Smooth muscle cell (in vitro differentiated cells): Measurements from ENCODE around the gene PADI4. TPM values are rescaled to one million over a fixed set of nuclear protein-coding genes. Genes with fewer than 3 reads are reported as not detected.

Experiments used
- DNase-seq: peaks from one replicate; lab custom pipeline; 2025; ENCODE audit not compliant: unreplicated experiment; lab: John Stamatoyannopoulos, UW
- H2AFZ ChIP-seq: fragments of 200-600 bp; sonication (generic); 2 replicates; pipeline ENCODE4 v1.6.0; 2016; ENCODE audit warnings: antibody characterized with exemption, low read depth, mild to moderate bottlenecking
- H3F3A ChIP-seq: fragments of 200-600 bp; sonication (generic); 2 replicates; pipeline ENCODE4 v1.6.0; 2017; ENCODE audit warnings: antibody characterized with exemption, low read depth
- H3K27ac ChIP-seq: fragments of 200-600 bp; sonication (generic); 2 replicates; pipeline ENCODE4 v1.5.1; 2016; ENCODE audit warnings: low read depth, mild to moderate bottlenecking
- H3K27me3 ChIP-seq: fragments of 200-600 bp; sonication (generic); 2 replicates; pipeline ENCODE4 v1.6.1; 2016; ENCODE audit warnings: low read depth, mild to moderate bottlenecking
- H3K36me3 ChIP-seq: fragments of 200-600 bp; sonication (generic); 2 replicates; pipeline ENCODE4 v1.5.1; 2016; ENCODE audit warnings: low read depth
- H3K4me1 ChIP-seq: fragments of 200-600 bp; sonication (generic); 2 replicates; pipeline ENCODE4 v1.5.1; 2016; ENCODE audit warnings: low read depth
- H3K4me2 ChIP-seq: fragments of 200-600 bp; sonication (generic); 2 replicates; pipeline ENCODE4 v1.6.0; 2016; ENCODE audit warnings: mild to moderate bottlenecking
- H3K4me3 ChIP-seq: fragments of 200-600 bp; sonication (generic); 2 replicates; pipeline ENCODE4 v1.5.1; 2016; ENCODE audit warnings: mild to moderate bottlenecking
- H3K79me2 ChIP-seq: fragments of 200-600 bp; sonication (generic); 2 replicates; pipeline ENCODE4 v1.6.0; 2016; ENCODE audit warnings: low read depth, mild to moderate bottlenecking
- H3K9ac ChIP-seq: fragments of 200-600 bp; sonication (generic); 2 replicates; pipeline ENCODE4 v1.6.0; 2016; ENCODE audit warnings: low read depth
- H3K9me3 ChIP-seq: fragments of 200-600 bp; sonication (generic); replicated peaks from 2 replicates; pipeline ENCODE4 v1.5.1; 2016; ENCODE audit warnings: low read depth
- H4K20me1 ChIP-seq: fragments of 200-600 bp; sonication (generic); 2 replicates; pipeline ENCODE4 v1.6.0; 2016; ENCODE audit warnings: low read depth
- CTCF ChIP-seq: fragments of 200-600 bp; sonication (generic); IDR thresholded peaks from 2 replicates; pipeline ENCODE4 v1.5.1; 2017; ENCODE audit warnings: borderline replicate concordance, mild to moderate bottlenecking, antibody characterized with exemption; ENCODE audit not compliant: insufficient read depth, poor library complexity, severe bottlenecking
- WGBS: methylation state at CpG from one replicate; pipeline ENCODE4 v1.1.7; 2016; ENCODE audit warnings: low lambda C conversion rate; 5-methylcytosine and 5-hydroxymethylcytosine counted together
- polyA plus RNA-seq: library from polyadenylated mRNA; unstranded; fragments of >200 nt; fragmentation: Nextera tagmentation; extraction: Ambion mirVana; gene quantifications from 2 replicates; pipeline ENCODE4 v1.2.1, GENCODE V29; 2016
- total RNA-seq: library from RNA; depleted of rRNA; stranded (reverse); fragments of >200 nt; gene quantifications from 2 replicates; pipeline ENCODE4 v1.2.3, GENCODE V29; 2014

PADI4 gene
- total and polyA plus RNA-seq, 2 experiments from 2014 or later: not detected

DNA sequence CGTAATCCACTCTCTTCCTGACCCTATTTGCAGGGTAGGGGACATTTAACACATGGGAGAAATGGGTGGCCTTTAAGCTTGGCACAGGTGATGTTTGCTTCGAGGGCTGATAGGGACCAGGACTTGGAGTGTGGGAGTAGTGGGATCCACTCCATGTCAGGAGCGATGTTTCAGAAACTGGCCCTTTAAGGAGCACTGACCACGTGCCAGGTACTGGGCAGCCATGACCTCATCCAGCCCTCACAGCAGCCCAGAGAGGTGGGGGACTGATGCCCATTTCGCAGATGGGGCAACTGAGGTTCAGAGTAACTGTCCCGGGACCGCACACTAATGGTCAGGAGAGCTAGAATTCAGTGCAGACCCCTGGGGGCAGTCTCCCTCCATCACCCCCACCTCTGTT, 47.7 kb upstream of the PADI4 start:
- H3K4me1 ChIP-seq: no peaks in the 10 kb centered on the region
- no peak overlapping the region for H3K4me2 ChIP-seq
- H3K36me3 ChIP-seq: no peaks in the 10 kb centered on the region
- no peaks in the 10 kb centered on the region for H4K20me1 ChIP-seq
- H3K9ac ChIP-seq: no peak overlapping the region
- H3K27ac ChIP-seq: no peak overlapping the region
- H3K4me3 ChIP-seq: no peak overlapping the region
- H3K9me3 ChIP-seq: no peaks in the 10 kb centered on the region
- DNase-seq: no peak
- no peaks in the 10 kb centered on the region for H3F3A ChIP-seq
- 97% methylated on average over 7 of the region's 7 CpGs for WGBS
- TF ChIP-seq CTCF: no peak
- H3K27me3 ChIP-seq: peaks cover 3% of the 10 kb centered on the region
- H3K79me2 ChIP-seq: no peaks in the 10 kb centered on the region
- no peak overlapping the region for H2AFZ ChIP-seq

GRCh38 chr1:17260738-17261137, 47.3 kb upstream of the PADI4 start:
- H3K4me1 ChIP-seq: no peaks in the 10 kb centered on the region
- H3K27me3 ChIP-seq: peaks cover 3% of the 10 kb centered on the region
- no peaks in the 10 kb centered on the region for H3K9me3 ChIP-seq
- H3K36me3 ChIP-seq: no peaks in the 10 kb centered on the region
- no peaks in the 10 kb centered on the region for H3F3A ChIP-seq
- no peaks in the 10 kb centered on the region for H3K79me2 ChIP-seq
- H3K9ac ChIP-seq: no peak overlapping the region
- no peak for DNase-seq
- no peak overlapping the region for H3K4me2 ChIP-seq
- no peak overlapping the region for H3K27ac ChIP-seq
- TF ChIP-seq CTCF: no peak
- H2AFZ ChIP-seq: no peak overlapping the region
- H3K4me3 ChIP-seq: no peak overlapping the region
- no peaks in the 10 kb centered on the region for H4K20me1 ChIP-seq
- 93% methylated on average over 5 of the region's 5 CpGs for WGBS

DNA sequence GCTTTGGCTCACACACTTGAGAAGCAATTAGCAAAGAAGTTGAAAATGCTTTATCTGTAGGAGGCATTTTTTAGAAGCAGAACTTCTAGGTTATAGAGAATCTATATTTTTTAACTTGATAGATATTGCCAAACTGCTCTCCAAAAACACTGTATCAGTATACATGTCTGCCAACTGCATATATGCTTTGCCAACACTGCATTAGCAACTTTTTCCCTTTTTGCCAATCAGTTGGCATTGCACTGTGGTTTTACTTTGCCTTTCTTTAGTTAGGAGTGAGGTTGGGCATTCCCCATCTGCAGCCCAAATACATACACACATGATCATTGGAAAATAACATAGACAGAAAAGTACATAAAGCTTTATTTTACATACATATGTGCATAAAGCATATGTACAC, 44.1 kb upstream of the PADI4 start:
- Histone ChIP-seq H3K4me3 (no peak overlapping the region), H3K79me2 (no peaks in the 10 kb centered on the region), H3F3A (no peaks in the 10 kb centered on the region), H3K4me1 (no peaks in the 10 kb centered on the region), H4K20me1 (no peaks in the 10 kb centered on the region), H3K27ac (no peak overlapping the region), H3K9ac (no peak overlapping the region), H3K4me2 (no peak overlapping the region), H3K36me3 (no peaks in the 10 kb centered on the region), H2AFZ (no peak overlapping the region), H3K9me3 (no peaks in the 10 kb centered on the region), H3K27me3 (no peaks in the 10 kb centered on the region)
- TF ChIP-seq CTCF: no peak
- no peak for DNase-seq

DNA sequence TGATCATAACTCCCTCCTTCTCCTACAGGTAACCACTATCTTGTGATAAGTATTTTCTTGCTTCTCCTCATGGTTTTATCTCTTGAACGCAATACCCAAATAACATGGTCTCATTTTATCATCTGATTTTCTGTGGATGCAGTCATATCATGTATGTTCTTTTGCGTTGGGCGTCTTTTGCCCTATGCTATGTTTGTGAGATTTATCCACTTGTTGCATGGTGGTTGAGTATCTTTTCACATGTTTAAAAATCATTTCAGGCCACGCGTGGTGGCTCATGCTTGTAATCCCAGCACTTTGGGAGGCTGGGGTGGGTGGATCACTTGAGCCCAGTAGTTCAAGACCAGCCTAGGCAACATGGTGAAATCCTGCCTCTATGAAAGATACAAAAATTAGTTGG, 43.5 kb upstream of the PADI4 start:
- no peak overlapping the region for H3K9ac ChIP-seq
- no peaks in the 10 kb centered on the region for H3F3A ChIP-seq
- no peak overlapping the region for H2AFZ ChIP-seq
- DNase-seq: no peak
- H3K9me3 ChIP-seq: no peaks in the 10 kb centered on the region
- no peak overlapping the region for H3K4me2 ChIP-seq
- no peak for TF ChIP-seq CTCF
- WGBS: 97% methylated on average over 5 of the region's 5 CpGs
- no peaks in the 10 kb centered on the region for H3K36me3 ChIP-seq
- no peak overlapping the region for H3K27ac ChIP-seq
- no peaks in the 10 kb centered on the region for H3K27me3 ChIP-seq
- no peak overlapping the region for H3K4me3 ChIP-seq
- no peaks in the 10 kb centered on the region for H3K4me1 ChIP-seq
- H3K79me2 ChIP-seq: no peaks in the 10 kb centered on the region
- H4K20me1 ChIP-seq: no peaks in the 10 kb centered on the region
